ENCODE results near the gene PPP2R5C.

- TF ChIP-seq, protein P1, sequence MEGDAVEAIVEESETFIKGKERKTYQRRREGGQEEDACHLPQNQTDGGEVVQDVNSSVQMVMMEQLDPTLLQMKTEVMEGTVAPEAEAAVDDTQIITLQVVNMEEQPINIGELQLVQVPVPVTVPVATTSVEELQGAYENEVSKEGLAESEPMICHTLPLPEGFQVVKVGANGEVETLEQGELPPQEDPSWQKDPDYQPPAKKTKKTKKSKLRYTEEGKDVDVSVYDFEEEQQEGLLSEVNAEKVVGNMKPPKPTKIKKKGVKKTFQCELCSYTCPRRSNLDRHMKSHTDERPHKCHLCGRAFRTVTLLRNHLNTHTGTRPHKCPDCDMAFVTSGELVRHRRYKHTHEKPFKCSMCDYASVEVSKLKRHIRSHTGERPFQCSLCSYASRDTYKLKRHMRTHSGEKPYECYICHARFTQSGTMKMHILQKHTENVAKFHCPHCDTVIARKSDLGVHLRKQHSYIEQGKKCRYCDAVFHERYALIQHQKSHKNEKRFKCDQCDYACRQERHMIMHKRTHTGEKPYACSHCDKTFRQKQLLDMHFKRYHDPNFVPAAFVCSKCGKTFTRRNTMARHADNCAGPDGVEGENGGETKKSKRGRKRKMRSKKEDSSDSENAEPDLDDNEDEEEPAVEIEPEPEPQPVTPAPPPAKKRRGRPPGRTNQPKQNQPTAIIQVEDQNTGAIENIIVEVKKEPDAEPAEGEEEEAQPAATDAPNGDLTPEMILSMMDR (IDR thresholded peaks at IDR 0.05; ENCODE audit: low read depth, low read length, poor library complexity, severe bottlenecking): no peak
- no peak for TF ChIP-seq EZH2phosphoT487 (IDR thresholded peaks at IDR 0.05; ENCODE audit: borderline replicate concordance, low read length)
These were observed 154.6 kb downstream of the PPP2R5C start for GRCh38 chr14:101915871-101916815.

All from DOHH2 (cell line).